ENCODE measurements around the gene CHST11. TPM values are rescaled to one million over a fixed set of nuclear protein-coding genes. Genes with fewer than 3 reads are reported as not detected.

Gene CHST11
- total RNA-seq, 1 donor from 2014 or later, result 40.1 TPM

DNA sequence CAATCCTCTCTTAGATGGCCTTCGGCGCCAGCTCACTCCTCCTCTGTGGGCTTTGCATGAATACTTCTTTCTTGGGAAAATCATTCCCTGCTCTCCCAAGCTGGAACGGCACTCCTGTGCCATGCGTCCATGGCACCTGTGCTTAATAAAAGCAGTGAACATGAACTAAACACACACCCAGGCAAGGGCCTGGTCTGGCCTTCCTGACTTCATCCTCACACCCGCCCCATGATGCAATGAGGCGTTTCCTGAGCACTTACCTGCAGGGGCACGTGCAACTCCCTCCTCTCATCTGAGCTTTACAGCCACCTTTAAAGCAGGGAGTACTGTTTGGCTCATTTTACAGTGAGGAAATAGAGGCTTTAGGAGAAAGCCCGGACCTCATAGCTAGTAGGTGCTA, 281.6 kb downstream of the CHST11 start:
- H3K4me3 Mint-ChIP-seq, result peak overlapping the region; percentile 12
- CTCF ChIA-PET, result no interaction called here

DNA sequence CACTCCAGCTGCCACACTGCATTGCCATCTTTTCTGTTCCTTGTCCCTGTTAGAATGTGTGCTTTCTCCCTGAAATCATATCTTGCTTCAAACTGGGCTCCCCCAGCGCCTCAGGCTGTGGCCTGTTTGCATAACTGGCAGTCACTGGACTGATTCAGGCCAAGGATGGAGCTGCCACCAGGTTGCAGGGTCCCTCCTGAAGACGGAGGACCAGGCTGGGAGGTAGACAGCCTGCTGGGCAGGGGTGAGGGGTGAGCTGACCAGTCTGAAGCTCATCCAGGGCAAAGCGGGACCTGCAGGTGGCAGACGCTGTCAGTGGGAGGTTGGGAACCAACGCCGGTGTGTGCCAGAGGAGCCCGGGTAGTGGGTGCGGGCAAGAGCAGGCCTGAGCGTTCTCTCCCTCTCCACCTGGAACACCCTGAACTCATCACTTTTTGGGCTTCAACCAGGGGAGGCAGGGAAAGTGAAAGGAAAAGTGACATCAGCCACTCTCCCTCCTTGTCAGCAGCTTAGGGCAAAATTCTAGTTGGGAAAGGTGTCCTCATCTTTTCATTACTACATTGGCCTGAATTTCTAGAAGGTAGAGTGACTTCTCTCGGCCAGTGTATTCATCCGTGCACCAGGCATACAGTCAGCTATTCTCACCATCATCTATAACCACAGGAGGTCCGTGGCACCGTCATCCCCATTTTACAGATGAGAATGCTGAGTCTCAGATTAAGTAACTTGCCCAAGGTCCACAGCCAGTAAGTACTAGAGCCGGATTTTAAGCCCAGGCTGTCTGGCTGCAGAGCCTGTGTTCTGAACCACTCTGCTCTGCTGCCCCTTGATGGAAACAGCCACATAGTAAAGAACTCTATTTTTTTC, 282.3 kb downstream of the CHST11 start:
- POLR2A ChIA-PET, result interaction anchor here (0.7 to 1.2 kb wide), 3 partner anchors 15 to 131 kb away, joined by 3 to 4 read pairs (median 3); no protein-coding TSS in a partner anchor

More for the DNA sequence above, 281.6 kb downstream of the CHST11 start:
- Mint-ChIP-seq H3K36me3 (ENCODE audit: low read depth) (no peaks in the 10 kb centered on the region), H3K27me3 (no peaks in the 10 kb centered on the region), H3K9me3 (no peaks in the 10 kb centered on the region), H3K27ac (peak overlapping the region; percentile 73), H3K4me1 (peaks cover 89% of the 10 kb centered on the region)
- DNase-seq (no peak), ATAC-seq (ENCODE audit: low read depth) (no peak)
- POLR2A ChIA-PET, result interaction anchor here (0.7 to 1.2 kb wide), 3 partner anchors 15 to 131 kb away, joined by 3 to 4 read pairs (median 3); no protein-coding TSS in a partner anchor
- intact Hi-C loops (cut with micrococcal nuclease), result no loop called here
- TF ChIP-seq, protein P1, sequence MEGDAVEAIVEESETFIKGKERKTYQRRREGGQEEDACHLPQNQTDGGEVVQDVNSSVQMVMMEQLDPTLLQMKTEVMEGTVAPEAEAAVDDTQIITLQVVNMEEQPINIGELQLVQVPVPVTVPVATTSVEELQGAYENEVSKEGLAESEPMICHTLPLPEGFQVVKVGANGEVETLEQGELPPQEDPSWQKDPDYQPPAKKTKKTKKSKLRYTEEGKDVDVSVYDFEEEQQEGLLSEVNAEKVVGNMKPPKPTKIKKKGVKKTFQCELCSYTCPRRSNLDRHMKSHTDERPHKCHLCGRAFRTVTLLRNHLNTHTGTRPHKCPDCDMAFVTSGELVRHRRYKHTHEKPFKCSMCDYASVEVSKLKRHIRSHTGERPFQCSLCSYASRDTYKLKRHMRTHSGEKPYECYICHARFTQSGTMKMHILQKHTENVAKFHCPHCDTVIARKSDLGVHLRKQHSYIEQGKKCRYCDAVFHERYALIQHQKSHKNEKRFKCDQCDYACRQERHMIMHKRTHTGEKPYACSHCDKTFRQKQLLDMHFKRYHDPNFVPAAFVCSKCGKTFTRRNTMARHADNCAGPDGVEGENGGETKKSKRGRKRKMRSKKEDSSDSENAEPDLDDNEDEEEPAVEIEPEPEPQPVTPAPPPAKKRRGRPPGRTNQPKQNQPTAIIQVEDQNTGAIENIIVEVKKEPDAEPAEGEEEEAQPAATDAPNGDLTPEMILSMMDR (IDR thresholded peaks at IDR 0.05), result no peak

DNA sequence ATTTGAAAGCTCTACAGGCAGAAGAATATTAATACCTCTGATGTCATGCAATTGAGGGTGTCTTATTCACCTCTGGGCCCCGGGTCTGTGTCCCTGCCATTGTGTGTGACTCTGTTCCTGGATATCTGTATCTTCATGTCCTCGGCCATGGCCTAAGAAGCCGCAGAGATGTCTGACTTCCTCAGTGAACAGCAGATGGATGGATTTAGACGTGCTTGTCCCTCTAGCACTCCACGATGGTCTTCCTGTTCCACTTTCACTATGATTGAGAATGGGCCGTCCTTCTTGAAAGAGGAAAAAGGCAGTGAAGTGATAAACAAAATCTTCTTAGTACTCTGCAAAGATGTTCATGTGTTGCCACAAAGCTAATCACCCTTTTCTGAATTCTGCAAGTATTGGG, 283.9 kb downstream of the CHST11 start:
- peaks cover 2% of the 10 kb centered on the region for H3K9me3 Mint-ChIP-seq
- intact Hi-C loops (cut with micrococcal nuclease), result loop anchor here (1.0 to 5.0 kb wide), 5 partner anchors 11 to 217 kb away; partner anchors contain the start of gene SLC41A2
- ChIA-PET POLR2A (interaction anchor here (0.8 to 2.0 kb wide), 5 partner anchors 9 to 285 kb away, joined by 3 to 8 read pairs (median 3); no protein-coding TSS in a partner anchor), CTCF (interaction anchor here (1.6 kb wide), 1 partner anchor 359 kb away, joined by 4 read pairs; no protein-coding TSS in a partner anchor)
- TF ChIP-seq, protein P1 (IDR thresholded peaks at IDR 0.05), result no peak
- peak overlapping the region; percentile 72 for H3K4me3 Mint-ChIP-seq
- H3K27me3 Mint-ChIP-seq, result no peaks in the 10 kb centered on the region
- DNase-seq (peak; percentile 30), ATAC-seq (ENCODE audit: low read depth) (peak; percentile 90)
- H3K4me1 Mint-ChIP-seq, result peaks cover 97% of the 10 kb centered on the region
- H3K36me3 Mint-ChIP-seq (ENCODE audit: low read depth), result peaks cover 3% of the 10 kb centered on the region
- H3K27ac Mint-ChIP-seq, result peak overlapping the region; percentile 93

More for the DNA sequence above, 282.3 kb downstream of the CHST11 start:
- CTCF ChIA-PET, result interaction anchor here (1.0 kb wide), 1 partner anchor 52 kb away, joined by 3 read pairs; no protein-coding TSS in a partner anchor
- TF ChIP-seq, protein P1 (IDR thresholded peaks at IDR 0.05), result no peak
- Mint-ChIP-seq H3K27me3 (no peaks in the 10 kb centered on the region), H3K9me3 (no peaks in the 10 kb centered on the region), H3K4me3 (peak overlapping the region; percentile 13), H3K4me1 (peaks cover 94% of the 10 kb centered on the region), H3K27ac (peak overlapping the region; percentile 73), H3K36me3 (ENCODE audit: low read depth) (no peaks in the 10 kb centered on the region)
- DNase-seq (no peak), ATAC-seq (ENCODE audit: low read depth) (no peak)
- intact Hi-C loops (cut with micrococcal nuclease), result no loop called here

DNA sequence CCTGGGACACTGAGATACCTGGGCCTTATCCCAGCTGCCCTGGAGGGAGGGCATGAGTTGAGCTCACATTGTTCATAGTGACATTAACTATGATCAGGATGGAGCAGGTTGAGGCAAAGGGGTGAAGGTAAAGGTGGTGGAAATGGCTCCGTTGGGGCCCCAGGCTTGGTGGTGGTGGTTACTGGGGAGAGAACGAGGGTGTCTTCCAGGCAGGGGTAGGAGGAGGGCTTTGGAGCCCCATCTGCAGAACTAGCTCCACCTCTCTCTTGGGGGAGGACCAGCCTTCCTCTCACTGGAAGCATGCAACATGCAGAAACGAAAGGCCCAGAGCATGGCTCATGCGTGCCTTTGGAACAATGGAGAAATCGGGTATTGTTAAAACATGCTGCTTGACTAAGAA, 284.3 kb downstream of the CHST11 start:
- Mint-ChIP-seq H3K9me3 (peaks cover 2% of the 10 kb centered on the region), H3K4me1 (peaks cover 97% of the 10 kb centered on the region), H3K4me3 (peak overlapping the region; percentile 72), H3K27ac (peak overlapping the region; percentile 93), H3K27me3 (no peaks in the 10 kb centered on the region), H3K36me3 (ENCODE audit: low read depth) (peaks cover 3% of the 10 kb centered on the region)
- TF ChIP-seq, protein P1 (IDR thresholded peaks at IDR 0.05), result no peak
- intact Hi-C loops (cut with micrococcal nuclease), result loop anchor here (5.0 kb wide), 3 partner anchors 44 to 216 kb away; partner anchors contain the start of gene SLC41A2
- ChIA-PET CTCF (interaction anchor here (1.6 kb wide), 1 partner anchor 359 kb away, joined by 4 read pairs; no protein-coding TSS in a partner anchor), POLR2A (interaction anchor here (0.6 to 2.0 kb wide), 6 partner anchors 9 to 1578 kb away, joined by 3 to 8 read pairs (median 5); no protein-coding TSS in a partner anchor)
- DNase-seq (no peak), ATAC-seq (ENCODE audit: low read depth) (no peak)
